ENCODE data around the gene ATP6V1C2. TPM values are rescaled to one million over a fixed set of nuclear protein-coding genes. Genes with fewer than 3 reads are reported as not detected.

The ATP6V1C2 gene
- total and polyA plus RNA-seq, 2 experiments from 2014 or later = 0.14 to 2.1 TPM

DNA sequence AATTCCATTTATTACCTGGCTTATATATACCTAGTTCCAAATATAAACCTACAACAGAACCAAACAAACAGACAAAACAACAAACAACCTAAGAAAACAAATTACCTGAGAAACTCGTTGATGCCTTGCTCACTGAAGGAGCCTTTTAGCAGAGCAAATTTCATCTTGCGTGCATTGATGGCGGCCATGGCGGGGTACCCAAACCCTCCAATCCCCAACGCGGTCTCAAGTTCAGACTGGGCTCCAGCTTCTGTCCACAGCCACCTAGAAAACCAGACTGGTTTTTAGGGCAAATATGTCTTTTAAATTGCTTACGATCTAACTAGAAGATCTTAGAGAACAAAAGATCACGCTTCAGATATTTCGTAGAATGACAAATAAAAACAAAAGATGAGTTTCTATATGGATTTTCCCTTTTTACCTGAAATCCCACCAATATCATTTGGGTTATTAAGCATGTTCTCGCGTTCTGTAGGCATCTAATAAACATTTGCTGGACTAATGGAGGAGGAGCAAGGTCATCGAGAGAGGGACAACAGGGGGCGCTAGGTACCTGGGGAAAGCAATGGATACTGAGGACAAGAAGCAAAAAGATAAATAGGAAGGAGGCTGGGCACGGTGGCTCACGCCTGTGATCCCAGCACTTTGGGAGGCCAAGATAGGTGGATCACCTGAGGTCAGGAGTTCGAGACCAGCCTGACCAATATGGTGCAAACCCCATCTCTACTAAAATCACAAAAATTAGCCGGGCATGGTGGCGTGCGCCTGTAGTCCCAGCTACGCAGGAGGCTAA, 65.9 kb downstream of the ATP6V1C2 start:
- no peak overlapping the region for H3K4me3 ChIP-seq
- peaks cover 37% of the 10 kb centered on the region for H3K79me2 ChIP-seq (replicated peaks; ENCODE audit: insufficient read depth)
- H3K4me1 ChIP-seq (ENCODE audit: insufficient read depth) = no peaks in the 10 kb centered on the region
- H3K27me3 ChIP-seq (ENCODE audit: insufficient read depth) = no peaks in the 10 kb centered on the region
- no peak overlapping the region for H3K27ac ChIP-seq (ENCODE audit: low read depth)
- H3K4me2 ChIP-seq = no peak overlapping the region
- 0 out of 2 replicates have a peak, but pooled peaks cover 9% of the 10 kb centered on the region for H3F3A ChIP-seq (replicated peaks; ENCODE audit: low read depth)
- no peak overlapping the region for H2AFZ ChIP-seq
- no peaks in the 10 kb centered on the region for H3K9me3 Mint-ChIP-seq
- no peak overlapping the region for H3K27ac Mint-ChIP-seq
- H3K9me2 ChIP-seq (ENCODE audit: insufficient read depth) = no peaks in the 10 kb centered on the region
- no peak overlapping the region for H3K4me3 Mint-ChIP-seq
- peaks cover 100% of the 10 kb centered on the region for H3K36me3 Mint-ChIP-seq (ENCODE audit: low read depth)
- peaks cover 53% of the 10 kb centered on the region for H4K20me1 ChIP-seq (replicated peaks; ENCODE audit: insufficient read depth)
- no peaks in the 10 kb centered on the region for H3K27me3 Mint-ChIP-seq (ENCODE audit: insufficient read depth, low read depth, poor library complexity)
- peak; percentile 63; the same call in 2 of the 3 replicates for ATAC-seq
- no peak for TF ChIP-seq NANOG (IDR thresholded peaks at IDR 0.05; ENCODE audit: borderline replicate concordance)
- no peak for TF ChIP-seq CREB1 (CRISPR knock-in tag; IDR thresholded peaks at IDR 0.05; ENCODE audit: low read depth)
- TF ChIP-seq ZNF114 (CRISPR knock-in tag; IDR thresholded peaks at IDR 0.05) = no peak
- TF ChIP-seq CTCF (conservative IDR thresholded peaks at IDR 0.05; ENCODE audit: low read depth in 2 of 2) = peak; percentile 72 to 75
- TF ChIP-seq EZH2 (IDR thresholded peaks at IDR 0.05; ENCODE audit: low read depth, unreplicated experiment) = no peak
- peaks cover 92% of the 10 kb centered on the region for H3K36me3 ChIP-seq (ENCODE audit: insufficient read depth)
- H3K4me1 Mint-ChIP-seq = no peaks in the 10 kb centered on the region
- peak; percentile 74 for DNase-seq (ENCODE audit: low spot score)

GRCh38 chr2:10788855-10789254, 67.4 kb downstream of the ATP6V1C2 start:
- no peak for DNase-seq (ENCODE audit: low spot score)
- peaks cover 94% of the 10 kb centered on the region for H3K36me3 ChIP-seq (ENCODE audit: insufficient read depth)
- H3K4me3 Mint-ChIP-seq = no peak overlapping the region

More at GRCh38 chr2:10788855-10789254, 67.4 kb downstream of the ATP6V1C2 start:
- Histone ChIP-seq H3K27ac (ENCODE audit: low read depth) (peak overlapping the region; percentile 24; the same call in 1 of the 2 replicates), H3F3A (replicated peaks; ENCODE audit: low read depth) (0 out of 2 replicates have a peak, but pooled peaks cover 9% of the 10 kb centered on the region), H3K4me3 (no peak overlapping the region), H3K4me1 (ENCODE audit: insufficient read depth) (no peaks in the 10 kb centered on the region), H3K79me2 (replicated peaks; ENCODE audit: insufficient read depth) (peaks cover 37% of the 10 kb centered on the region), H4K20me1 (replicated peaks; ENCODE audit: insufficient read depth) (peaks cover 49% of the 10 kb centered on the region), H3K9me2 (ENCODE audit: insufficient read depth) (no peaks in the 10 kb centered on the region), H2AFZ (no peak overlapping the region), H3K4me2 (no peak overlapping the region), H3K27me3 (ENCODE audit: insufficient read depth) (no peaks in the 10 kb centered on the region)
- H3K27ac Mint-ChIP-seq = no peak overlapping the region
- no peak for ATAC-seq
- TF ChIP-seq POLR2AphosphoS5 (IDR thresholded peaks at IDR 0.05; ENCODE audit: low read depth) (no peak), ZNF331 (CRISPR knock-in tag; IDR thresholded peaks at IDR 0.05; ENCODE audit: low read depth) (no peak)
- TF ChIP-seq, protein P1, sequence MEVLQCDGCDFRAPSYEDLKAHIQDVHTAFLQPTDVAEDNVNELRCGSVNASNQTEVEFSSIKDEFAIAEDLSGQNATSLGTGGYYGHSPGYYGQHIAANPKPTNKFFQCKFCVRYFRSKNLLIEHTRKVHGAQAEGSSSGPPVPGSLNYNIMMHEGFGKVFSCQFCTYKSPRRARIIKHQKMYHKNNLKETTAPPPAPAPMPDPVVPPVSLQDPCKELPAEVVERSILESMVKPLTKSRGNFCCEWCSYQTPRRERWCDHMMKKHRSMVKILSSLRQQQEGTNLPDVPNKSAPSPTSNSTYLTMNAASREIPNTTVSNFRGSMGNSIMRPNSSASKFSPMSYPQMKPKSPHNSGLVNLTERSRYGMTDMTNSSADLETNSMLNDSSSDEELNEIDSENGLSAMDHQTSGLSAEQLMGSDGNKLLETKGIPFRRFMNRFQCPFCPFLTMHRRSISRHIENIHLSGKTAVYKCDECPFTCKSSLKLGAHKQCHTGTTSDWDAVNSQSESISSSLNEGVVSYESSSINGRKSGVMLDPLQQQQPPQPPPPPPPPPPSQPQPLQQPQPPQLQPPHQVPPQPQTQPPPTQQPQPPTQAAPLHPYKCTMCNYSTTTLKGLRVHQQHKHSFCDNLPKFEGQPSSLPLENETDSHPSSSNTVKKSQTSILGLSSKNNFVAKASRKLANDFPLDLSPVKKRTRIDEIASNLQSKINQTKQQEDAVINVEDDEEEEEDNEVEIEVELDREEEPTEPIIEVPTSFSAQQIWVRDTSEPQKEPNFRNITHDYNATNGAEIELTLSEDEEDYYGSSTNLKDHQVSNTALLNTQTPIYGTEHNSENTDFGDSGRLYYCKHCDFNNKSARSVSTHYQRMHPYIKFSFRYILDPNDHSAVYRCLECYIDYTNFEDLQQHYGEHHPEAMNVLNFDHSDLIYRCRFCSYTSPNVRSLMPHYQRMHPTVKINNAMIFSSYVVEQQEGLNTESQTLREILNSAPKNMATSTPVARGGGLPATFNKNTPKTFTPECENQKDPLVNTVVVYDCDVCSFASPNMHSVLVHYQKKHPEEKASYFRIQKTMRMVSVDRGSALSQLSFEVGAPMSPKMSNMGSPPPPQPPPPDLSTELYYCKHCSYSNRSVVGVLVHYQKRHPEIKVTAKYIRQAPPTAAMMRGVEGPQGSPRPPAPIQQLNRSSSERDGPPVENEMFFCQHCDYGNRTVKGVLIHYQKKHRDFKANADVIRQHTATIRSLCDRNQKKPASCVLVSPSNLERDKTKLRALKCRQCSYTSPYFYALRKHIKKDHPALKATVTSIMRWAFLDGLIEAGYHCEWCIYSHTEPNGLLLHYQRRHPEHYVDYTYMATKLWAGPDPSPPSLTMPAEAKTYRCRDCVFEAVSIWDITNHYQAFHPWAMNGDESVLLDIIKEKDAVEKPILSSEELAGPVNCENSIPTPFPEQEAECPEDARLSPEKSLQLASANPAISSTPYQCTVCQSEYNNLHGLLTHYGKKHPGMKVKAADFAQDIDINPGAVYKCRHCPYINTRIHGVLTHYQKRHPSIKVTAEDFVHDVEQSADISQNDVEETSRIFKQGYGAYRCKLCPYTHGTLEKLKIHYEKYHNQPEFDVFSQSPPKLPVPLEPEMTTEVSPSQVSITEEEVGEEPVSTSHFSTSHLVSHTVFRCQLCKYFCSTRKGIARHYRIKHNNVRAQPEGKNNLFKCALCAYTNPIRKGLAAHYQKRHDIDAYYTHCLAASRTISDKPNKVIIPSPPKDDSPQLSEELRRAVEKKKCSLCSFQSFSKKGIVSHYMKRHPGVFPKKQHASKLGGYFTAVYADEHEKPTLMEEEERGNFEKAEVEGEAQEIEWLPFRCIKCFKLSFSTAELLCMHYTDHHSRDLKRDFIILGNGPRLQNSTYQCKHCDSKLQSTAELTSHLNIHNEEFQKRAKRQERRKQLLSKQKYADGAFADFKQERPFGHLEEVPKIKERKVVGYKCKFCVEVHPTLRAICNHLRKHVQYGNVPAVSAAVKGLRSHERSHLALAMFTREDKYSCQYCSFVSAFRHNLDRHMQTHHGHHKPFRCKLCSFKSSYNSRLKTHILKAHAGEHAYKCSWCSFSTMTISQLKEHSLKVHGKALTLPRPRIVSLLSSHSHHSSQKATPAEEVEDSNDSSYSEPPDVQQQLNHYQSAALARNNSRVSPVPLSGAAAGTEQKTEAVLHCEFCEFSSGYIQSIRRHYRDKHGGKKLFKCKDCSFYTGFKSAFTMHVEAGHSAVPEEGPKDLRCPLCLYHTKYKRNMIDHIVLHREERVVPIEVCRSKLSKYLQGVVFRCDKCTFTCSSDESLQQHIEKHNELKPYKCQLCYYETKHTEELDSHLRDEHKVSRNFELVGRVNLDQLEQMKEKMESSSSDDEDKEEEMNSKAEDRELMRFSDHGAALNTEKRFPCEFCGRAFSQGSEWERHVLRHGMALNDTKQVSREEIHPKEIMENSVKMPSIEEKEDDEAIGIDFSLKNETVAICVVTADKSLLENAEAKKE (CRISPR knock-in tag; IDR thresholded peaks at IDR 0.05) = no peak
- H3K9me3 Mint-ChIP-seq = no peaks in the 10 kb centered on the region
- peaks cover 98% of the 10 kb centered on the region for H3K36me3 Mint-ChIP-seq (ENCODE audit: low read depth)
- no peaks in the 10 kb centered on the region for H3K27me3 Mint-ChIP-seq (ENCODE audit: insufficient read depth, low read depth, poor library complexity)
- no peaks in the 10 kb centered on the region for H3K4me1 Mint-ChIP-seq
